Measurements from ENCODE around the gene UTF1. TPM values are rescaled to one million over a fixed set of nuclear protein-coding genes. Genes with fewer than 3 reads are reported as not detected.

UTF1 gene, protein sequence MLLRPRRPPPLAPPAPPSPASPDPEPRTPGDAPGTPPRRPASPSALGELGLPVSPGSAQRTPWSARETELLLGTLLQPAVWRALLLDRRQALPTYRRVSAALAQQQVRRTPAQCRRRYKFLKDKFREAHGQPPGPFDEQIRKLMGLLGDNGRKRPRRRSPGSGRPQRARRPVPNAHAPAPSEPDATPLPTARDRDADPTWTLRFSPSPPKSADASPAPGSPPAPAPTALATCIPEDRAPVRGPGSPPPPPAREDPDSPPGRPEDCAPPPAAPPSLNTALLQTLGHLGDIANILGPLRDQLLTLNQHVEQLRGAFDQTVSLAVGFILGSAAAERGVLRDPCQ
- total RNA-seq, result not detected in 2 replicates

DNA sequence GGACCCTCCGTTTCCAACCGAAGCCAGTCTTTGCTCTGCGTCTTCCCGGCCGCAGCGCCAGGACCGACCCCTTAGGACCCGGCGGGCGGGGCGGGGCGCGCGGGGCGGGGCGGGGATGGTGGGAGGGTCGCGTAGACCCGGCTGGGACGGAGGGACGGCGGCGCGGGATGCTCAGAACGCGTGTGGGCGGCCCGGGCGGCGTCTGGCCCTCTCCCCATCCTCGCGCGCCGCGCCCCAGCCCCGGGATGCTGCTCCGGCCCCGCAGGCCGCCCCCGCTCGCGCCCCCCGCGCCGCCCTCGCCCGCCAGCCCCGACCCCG is at the start of gene UTF1:
UTF1 (plus strand) TSS at position 174 of the 318 bp plus-strand sequence; CDS start at position 246, 72 bp downstream.

DNA sequence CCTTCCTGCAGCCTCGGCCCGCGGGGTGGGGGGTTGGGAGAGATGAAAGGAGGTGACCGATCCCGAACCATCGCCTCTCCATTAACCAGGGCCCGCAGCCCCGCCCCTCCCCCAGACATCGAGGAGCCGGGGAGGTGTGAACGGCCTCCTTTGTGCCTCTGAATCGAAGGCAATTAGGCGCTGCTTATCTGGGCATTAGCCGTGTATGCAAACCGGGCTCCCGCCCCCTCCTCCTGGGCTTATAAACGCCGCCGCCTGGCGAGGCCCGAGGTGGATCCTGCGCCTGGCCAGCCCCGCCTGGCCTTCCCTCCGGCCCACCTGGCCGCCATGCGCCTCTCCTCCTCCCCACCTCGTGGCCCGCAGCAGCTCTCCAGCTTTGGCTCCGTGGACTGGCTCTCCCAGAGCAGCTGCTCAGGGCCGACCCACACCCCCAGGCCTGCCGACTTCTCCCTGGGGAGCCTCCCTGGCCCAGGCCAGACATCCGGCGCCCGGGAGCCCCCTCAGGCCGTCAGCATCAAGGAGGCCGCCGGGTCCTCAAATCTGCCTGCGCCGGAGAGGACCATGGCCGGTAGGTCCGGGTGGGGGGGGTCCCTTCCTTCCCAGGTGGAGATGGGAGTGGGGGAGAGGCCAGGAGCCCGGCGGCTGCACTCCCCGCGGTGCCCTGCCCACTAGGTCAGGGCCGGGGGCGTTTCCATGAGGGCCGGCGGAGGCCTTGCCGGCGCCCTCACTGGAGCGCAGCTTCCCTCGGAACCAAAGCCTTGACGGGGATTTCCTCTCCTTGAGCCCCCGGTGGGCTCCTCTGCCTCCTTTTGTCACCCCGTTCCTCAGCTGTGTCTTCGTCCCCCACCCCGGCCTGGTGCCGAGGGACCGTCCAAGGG is 7.8 kb downstream of the UTF1 start, which contains the start of gene VENTX:
VENTX (plus strand) TSS at position 268 of the 878 bp plus-strand sequence; CDS start at position 328, 60 bp downstream.

DNA sequence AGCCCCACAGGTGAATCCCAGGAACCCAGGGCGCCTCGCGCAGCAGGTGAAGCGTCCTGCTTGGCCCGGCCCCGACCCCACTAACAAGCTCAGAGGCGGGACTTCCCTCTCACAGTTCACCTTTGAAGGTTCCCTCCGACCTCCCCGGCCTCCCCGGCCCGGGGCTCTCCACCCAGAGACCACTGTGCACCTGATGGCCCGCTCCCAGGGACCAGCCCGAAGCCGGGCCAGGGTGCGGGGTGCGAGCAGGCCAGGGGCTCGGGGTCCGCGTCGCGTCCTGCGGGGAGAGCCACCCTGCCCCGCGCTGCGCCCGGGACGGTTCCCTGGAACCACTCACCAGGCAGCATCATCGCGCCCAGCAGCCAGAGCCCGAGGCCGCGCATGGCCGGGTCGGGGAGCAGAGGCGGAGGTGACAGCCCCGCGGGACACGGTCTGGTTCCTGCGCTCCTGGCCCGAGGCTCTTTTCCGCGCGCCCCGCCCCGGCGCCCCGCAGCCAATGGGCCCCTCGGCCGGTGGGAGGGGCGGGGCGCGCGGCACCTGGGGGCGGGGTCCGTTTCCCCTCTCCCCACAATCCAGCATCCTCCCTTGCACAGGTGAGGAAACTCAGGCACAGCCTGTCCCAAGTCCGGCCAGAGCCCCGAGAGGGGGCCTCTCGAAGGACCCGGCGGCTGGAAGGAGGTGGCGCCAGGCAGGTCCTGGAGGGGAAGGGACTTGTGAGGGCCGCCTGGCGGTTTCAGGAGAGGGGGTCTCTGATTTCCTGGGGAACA is 46.6 kb downstream of the UTF1 start, which contains the start of gene ADAM8:
ADAM8 (minus strand) TSS at position 434 of the 767 bp plus-strand sequence; CDS start at position 383, 51 bp downstream.

Other genes with a start within 250 kb of the UTF1 start
- not detected in 2 replicates for gene ADGRA1, start 142.3 kb upstream of the UTF1 start, total RNA-seq
- 0.58 and 2.7 TPM in 2 replicates for gene KNDC1, start 70.0 kb upstream of the UTF1 start, total RNA-seq
- not detected in 2 replicates for gene VENTX, start 7.6 kb downstream of the UTF1 start, total RNA-seq
- 5.0 and 22.2 TPM in 2 replicates for gene ADAM8, start 46.7 kb downstream of the UTF1 start, total RNA-seq
- 60.3 and 67.0 TPM in 2 replicates for gene TUBGCP2, start 78.7 kb downstream of the UTF1 start, total RNA-seq
- gene ZNF511, start 78.7 kb downstream of the UTF1 start, total RNA-seq, result 30.6 and 37.9 TPM in 2 replicates
- not detected in 2 replicates for gene CALY, start 106.7 kb downstream of the UTF1 start, total RNA-seq
- not detected in 2 replicates for gene PRAP1, start 117.2 kb downstream of the UTF1 start, total RNA-seq
- 41.2 and 50.0 TPM in 2 replicates for gene FUOM, start 127.8 kb downstream of the UTF1 start, total RNA-seq
- gene ECHS1, start 143.1 kb downstream of the UTF1 start, total RNA-seq, result 149 and 150 TPM in 2 replicates
- gene PAOX, start 149.0 kb downstream of the UTF1 start, total RNA-seq, result 8.6 and 12.9 TPM in 2 replicates
- gene MTG1, start 163.9 kb downstream of the UTF1 start, total RNA-seq, result 23.2 and 30.0 TPM in 2 replicates
- gene SPRN, start 194.4 kb downstream of the UTF1 start, total RNA-seq, result 0.89 and 2.0 TPM in 2 replicates
- under 0.01 and 0.18 TPM in 2 replicates for gene SCART1, start 223.7 kb downstream of the UTF1 start, total RNA-seq

Data from myometrial cell (primary cell).